ENCODE data around the gene NSDHL. TPM values are rescaled to one million over a fixed set of nuclear protein-coding genes. Genes with fewer than 3 reads are reported as not detected.
"Not testable (repeated sequence)": the region's sequence is repeated elsewhere in the genome, so short reads cannot be mapped to it uniquely, and the experiment has no call there.

Gene NSDHL
- total and polyA plus RNA-seq, 7 donors: 6.1 to 32.5 (median 9.9) TPM

GRCh38 chrX:152824841-152825374, 6.0 kb upstream of the NSDHL start:
- 62 to 63% methylated on average over 7 of the region's 7 CpGs for WGBS, 2 donors
- intact Hi-C loops (cut with DNase I): no loop called here
- no peak for DNase-seq

DNA sequence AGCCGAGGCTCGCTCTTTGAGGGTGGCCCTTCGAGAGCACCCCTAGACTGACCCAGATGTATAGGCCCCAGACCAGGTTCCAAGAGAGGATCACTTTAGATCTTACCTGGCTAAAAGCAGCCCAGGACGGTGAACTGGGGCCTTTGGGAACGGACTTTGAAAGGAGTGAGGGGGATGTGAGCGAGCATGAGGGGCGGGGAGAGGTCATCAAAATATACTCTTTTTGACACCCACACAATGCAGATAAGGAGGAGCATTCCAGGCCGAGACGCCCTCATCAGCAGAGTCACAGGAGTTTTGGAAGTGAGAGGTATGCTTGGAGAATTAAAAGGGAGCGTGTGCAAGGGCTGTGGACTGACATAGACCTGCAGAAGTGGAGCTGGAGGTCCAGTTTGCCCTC, 528 bp downstream of the NSDHL start:
- intact Hi-C loops (cut with DNase I): no loop called here
- TF ChIP-seq POLR2A (IDR thresholded peaks at IDR 0.05): no peak
- no peak for TF ChIP-seq EP300 (IDR thresholded peaks at IDR 0.05)
- TF ChIP-seq POLR2AphosphoS5 (IDR thresholded peaks at IDR 0.05): no peak
- no peak for TF ChIP-seq CTCF (IDR thresholded peaks at IDR 0.05)
- no peaks in the 10 kb centered on the region for H3K9me3 ChIP-seq
- WGBS, 2 donors: 1 to 5% methylated on average over 10 of the region's 10 CpGs
- H3K36me3 ChIP-seq: peaks cover 0 to 8% (median 1%) of the 10 kb centered on the region in 4 donors
- no peak for DNase-seq
- H3K4me3 ChIP-seq: peak overlapping the region; percentile 55 to 64 (median 62)
- peak overlapping the region; percentile 65 to 77 (median 73) for H3K27ac ChIP-seq
- H3K27me3 ChIP-seq: no peaks in the 10 kb centered on the region
- peaks cover 0 to 23% (median 13%) of the 10 kb centered on the region in 4 donors for H3K4me1 ChIP-seq

More at GRCh38 chrX:152824841-152825374, 6.0 kb upstream of the NSDHL start:
- Histone ChIP-seq H3K4me1 (peaks cover 0 to 6% (median 0%) of the 10 kb centered on the region in 4 donors), H3K9me3 (no peaks in the 10 kb centered on the region), H3K36me3 (peaks cover 0 to 8% (median 1%) of the 10 kb centered on the region in 4 donors), H3K27me3 (no peaks in the 10 kb centered on the region), H3K27ac (no peak overlapping the region), H3K4me3 (no peak overlapping the region)
- TF ChIP-seq POLR2A (IDR thresholded peaks at IDR 0.05) (no peak), EP300 (IDR thresholded peaks at IDR 0.05) (no peak), CTCF (IDR thresholded peaks at IDR 0.05) (no peak), POLR2AphosphoS5 (IDR thresholded peaks at IDR 0.05) (no peak)

- Histone ChIP-seq H3K4me3 (no peak overlapping the region), H3K9me3 (no peaks in the 10 kb centered on the region), H3K27ac (no peak overlapping the region), H3K4me1 (peaks cover 0 to 23% (median 13%) of the 10 kb centered on the region in 4 donors), H3K36me3 (peaks cover 0 to 3% (median 0%) of the 10 kb centered on the region in 4 donors), H3K27me3 (no peaks in the 10 kb centered on the region)
- TF ChIP-seq EP300 (IDR thresholded peaks at IDR 0.05) (no peak), CTCF (IDR thresholded peaks at IDR 0.05) (no peak), POLR2A (IDR thresholded peaks at IDR 0.05) (no peak), POLR2AphosphoS5 (IDR thresholded peaks at IDR 0.05) (no peak)
- intact Hi-C loops (cut with DNase I): no loop called here
- WGBS, 2 donors: 95% methylated on average over 5 of the region's 5 CpGs
- DNase-seq: no peak
Observed at GRCh38 chrX:152832520-152832919, 1.7 kb downstream of the NSDHL start.

- Histone ChIP-seq H3K27ac (no peak overlapping the region), H3K9me3 (no peaks in the 10 kb centered on the region), H3K4me1 (peaks cover 0 to 23% (median 13%) of the 10 kb centered on the region in 4 donors), H3K27me3 (no peaks in the 10 kb centered on the region), H3K4me3 (no peak overlapping the region), H3K36me3 (no peaks in the 10 kb centered on the region)
- intact Hi-C loops (cut with DNase I): no loop called here
- DNase-seq: no peak
- TF ChIP-seq CTCF (IDR thresholded peaks at IDR 0.05): no peak
- no peak for TF ChIP-seq EP300 (IDR thresholded peaks at IDR 0.05)
- TF ChIP-seq POLR2A (IDR thresholded peaks at IDR 0.05): no peak
- no peak for TF ChIP-seq POLR2AphosphoS5 (IDR thresholded peaks at IDR 0.05)
- WGBS, 2 donors: 85 to 91% methylated on average over 4 of the region's 4 CpGs
Observed at GRCh38 chrX:152833378-152833777, 2.5 kb downstream of the NSDHL start.

GRCh38 chrX:152835470-152835869, 4.6 kb downstream of the NSDHL start:
- DNase-seq; H3K27ac ChIP-seq; intact Hi-C loops (cut with DNase I); H3K27me3 ChIP-seq; H3K9me3 ChIP-seq; H3K4me3 ChIP-seq; H3K36me3 ChIP-seq: not testable (repeated sequence)
- H3K4me1 ChIP-seq: peaks cover 0 to 15% (median 13%) of the 10 kb centered on the region in 4 donors
- WGBS, 2 donors: 90 to 100% methylated on average over 1 of the region's 1 CpG

All from sigmoid colon (tissue), 7 donors.